PC-3 (cell line): ENCODE data around the gene SBK1. TPM values are rescaled to one million over a fixed set of nuclear protein-coding genes. Genes with fewer than 3 reads are reported as not detected.

ENCODE experiments used
- ATAC-seq: fragments of 200-7000 bp; cut with Tn5 transposase; 2 replicates; pipeline ENCODE4 v1.9.1; 2020; ENCODE audit warnings: mild to moderate bottlenecking, moderate library complexity
- BruUV-seq: library from RNA; stranded (reverse); fragments of 400-500 nt; replicated peaks from 2 replicates; lab custom pipeline; 2021; lab: Mats Ljungman, UMichigan
- CTCF ChIA-PET: fragments of 300-600 bp; sonication (Branson Sonifier 250); formaldehyde crosslinking; loops from one replicate; lab custom pipeline; 2022; ENCODE audit warnings: antibody characterized with exemption; lab: Charles Lee
- POLR2A ChIA-PET: fragments of 300-600 bp; sonication (Branson Sonifier 250); formaldehyde crosslinking; loops from one replicate; lab custom pipeline; 2022; ENCODE audit warnings: antibody characterized with exemption; ENCODE audit not compliant: unreplicated experiment; lab: Charles Lee
- DNase-seq: peaks from one replicate; pipeline ENCODE4 v3.0.0-alpha.2; 2015
- H2AFZ ChIP-seq: fragments of 300-600 bp; sonication (generic); 2 replicates; pipeline ENCODE4 v1.6.0; 2016; ENCODE audit warnings: antibody characterized with exemption, low read length
- H3F3A ChIP-seq: fragments of 300-600 bp; sonication (generic); one replicate; pipeline ENCODE4 v1.6.0; 2017; ENCODE audit warnings: antibody characterized with exemption, low read length, control low read depth, mild to moderate bottlenecking; ENCODE audit not compliant: unreplicated experiment
- H3K27ac ChIP-seq: fragments of 300-600 bp; sonication (generic); 2 replicates; pipeline ENCODE4 v1.5.1; 2016; ENCODE audit warnings: mild to moderate bottlenecking, low read length
- H3K27me3 ChIP-seq: fragments of 300-600 bp; sonication (generic); 2 replicates; pipeline ENCODE4 v1.6.1; 2016; ENCODE audit warnings: low read length, mixed read lengths
- H3K36me3 ChIP-seq: fragments of 300-600 bp; sonication (generic); 2 replicates; pipeline ENCODE4 v1.6.1; 2016; ENCODE audit warnings: low read depth, mixed run types, low read length, mixed read lengths
- H3K4me1 ChIP-seq: fragments of 300-600 bp; sonication (generic); 2 replicates; pipeline ENCODE4 v1.5.1; 2016; ENCODE audit warnings: low read length; ENCODE audit not compliant: insufficient read depth
- H3K4me2 ChIP-seq: fragments of 300-600 bp; sonication (generic); 2 replicates; pipeline ENCODE4 v1.6.0; 2016; ENCODE audit warnings: low read length
- H3K4me3 ChIP-seq: fragments of 300-600 bp; sonication (generic); 2 replicates; pipeline ENCODE4 v1.5.1; 2016; ENCODE audit warnings: mild to moderate bottlenecking, low read length, mixed read lengths
- H3K79me2 ChIP-seq: fragments of 300-600 bp; sonication (generic); 2 replicates; pipeline ENCODE4 v1.6.1; 2017; ENCODE audit warnings: low read length, mixed read lengths
- H3K9ac ChIP-seq: fragments of 300-600 bp; sonication (generic); 2 replicates; pipeline ENCODE4 v1.6.0; 2016; ENCODE audit warnings: mild to moderate bottlenecking, low read length
- H3K9me2 ChIP-seq: fragments of 300-600 bp; sonication (generic); replicated peaks from 2 replicates; pipeline ENCODE4 v1.6.1; 2016; ENCODE audit warnings: mixed run types, low read length, mixed read lengths
- H3K9me3 ChIP-seq: fragments of 300-600 bp; sonication (generic); 2 replicates; pipeline ENCODE4 v1.6.1; 2016; ENCODE audit warnings: low read length, mixed read lengths
- H4K20me1 ChIP-seq: fragments of 300-600 bp; sonication (generic); 2 replicates; pipeline ENCODE4 v1.6.1; 2016; ENCODE audit warnings: low read length, mixed read lengths
- CTCF ChIP-seq: fragments of 300-600 bp; sonication (generic); conservative IDR thresholded peaks from 2 replicates; pipeline ENCODE4 v1.5.1; 2017; ENCODE audit warnings: antibody characterized with exemption, low read depth, mild to moderate bottlenecking, low read length
- EZH2 ChIP-seq: fragments of 300-600 bp; sonication (generic); IDR thresholded peaks from one replicate; pipeline ENCODE4 v1.6.1; 2017; ENCODE audit warnings: antibody characterized with exemption, mild to moderate bottlenecking, low read length; ENCODE audit not compliant: unreplicated experiment
- EZH2phosphoT487 ChIP-seq: fragments of 300-600 bp; sonication (generic); IDR thresholded peaks from 2 replicates; pipeline ENCODE4 v1.6.1; 2018; ENCODE audit warnings: mild to moderate bottlenecking, antibody characterized with exemption, low read length, borderline replicate concordance
- intact Hi-C: fragments of 100-400 bp; cut with micrococcal nuclease; formaldehyde crosslinking; loops from 2 replicates; pipeline ENCODE4 v1.9.0; 2023
- total RNA-seq: library from RNA; depleted of rRNA; stranded (reverse); fragments of >200 nt; gene quantifications from 2 replicates; pipeline ENCODE4 v1.2.3, GENCODE V29; 2014

The SBK1 gene
- total RNA-seq, 1 experiment from 2014 or later = 0.95 TPM

GRCh38 chr16:28295276-28295675, 3.0 kb downstream of the SBK1 start:
- CTCF ChIA-PET = no interaction called here
- Histone ChIP-seq H3K9me2 (no peaks in the 10 kb centered on the region), H3F3A (no peaks in the 10 kb centered on the region), H3K27me3 (no peaks in the 10 kb centered on the region), H3K4me3 (no peak overlapping the region), H3K4me2 (no peak overlapping the region), H3K27ac (no peak overlapping the region), H3K36me3 (no peaks in the 10 kb centered on the region), H4K20me1 (no peaks in the 10 kb centered on the region), H3K79me2 (no peaks in the 10 kb centered on the region), H3K9ac (no peak overlapping the region), H3K9me3 (no peaks in the 10 kb centered on the region), H2AFZ (no peak overlapping the region), H3K4me1 (0 out of 2 replicates have a peak, but pooled peaks cover 3% of the 10 kb centered on the region)
- BruUV-seq = no TSS peak
- intact Hi-C loops = no loop called here
- DNase-seq (no peak), ATAC-seq (no peak)
- POLR2A ChIA-PET = no interaction called here
- TF ChIP-seq CTCF = no peak
- TF ChIP-seq EZH2phosphoT487 = no peak
- no peak for TF ChIP-seq EZH2

- no peak for TF ChIP-seq EZH2phosphoT487
- Histone ChIP-seq H2AFZ (no peak overlapping the region), H3K27ac (no peak overlapping the region), H3K9ac (no peak overlapping the region), H3F3A (no peaks in the 10 kb centered on the region), H4K20me1 (no peaks in the 10 kb centered on the region), H3K36me3 (no peaks in the 10 kb centered on the region), H3K4me2 (no peak overlapping the region), H3K9me3 (no peaks in the 10 kb centered on the region), H3K4me1 (no peaks in the 10 kb centered on the region), H3K4me3 (no peak overlapping the region), H3K27me3 (no peaks in the 10 kb centered on the region), H3K9me2 (no peaks in the 10 kb centered on the region), H3K79me2 (no peaks in the 10 kb centered on the region)
- POLR2A ChIA-PET = no interaction called here
- CTCF ChIA-PET = no interaction called here
- DNase-seq = no peak
- BruUV-seq = no TSS peak
- ATAC-seq = no peak
- intact Hi-C loops = no loop called here
These were observed 5.0 kb downstream of the SBK1 start for GRCh38 chr16:28297308-28297707.

- Histone ChIP-seq H3K4me1 (no peaks in the 10 kb centered on the region), H3K9me3 (no peaks in the 10 kb centered on the region), H3F3A (no peaks in the 10 kb centered on the region), H3K27ac (no peak overlapping the region), H3K9me2 (no peaks in the 10 kb centered on the region), H3K27me3 (no peaks in the 10 kb centered on the region), H3K79me2 (no peaks in the 10 kb centered on the region), H3K4me3 (no peak overlapping the region), H3K4me2 (no peak overlapping the region), H2AFZ (no peak overlapping the region), H3K36me3 (no peaks in the 10 kb centered on the region), H4K20me1 (no peaks in the 10 kb centered on the region), H3K9ac (no peak overlapping the region)
- intact Hi-C loops = no loop called here
- TF ChIP-seq EZH2 (no peak), EZH2phosphoT487 (no peak), CTCF (no peak)
- DNase-seq (no peak), ATAC-seq (no peak)
- CTCF ChIA-PET = no interaction called here
- POLR2A ChIA-PET = no interaction called here
- BruUV-seq = no TSS peak
These were observed 5.6 kb downstream of the SBK1 start for GRCh38 chr16:28297784-28298510.
